GM12878 (cell line): ENCODE results near the gene PPP6R2.

ENCODE experiments used
- CTCF ChIP-seq, 3 experiments: IDR thresholded peaks in 2 of 3; conservative IDR thresholded peaks in 1 of 3; 2 replicates each; pipeline ENCODE4 v1.5.1; 2011; ENCODE audit warnings: low read depth in 3 of 3, low read length in 3 of 3, mild to moderate bottlenecking in 3 of 3, control low read depth in 2 of 3, moderate library complexity in 2 of 3, inconsistent platforms in 1 of 3, mixed read lengths in 1 of 3; ENCODE audit not compliant: control insufficient read depth in 2 of 3, insufficient read depth in 1 of 3; ENCODE audit errors: extremely low read depth in 1 of 3
- EZH2 ChIP-seq: IDR thresholded peaks from 2 replicates; pipeline ENCODE4 v1.6.1; 2012; ENCODE audit warnings: low read depth, mild to moderate bottlenecking, control low read depth, inconsistent platforms, low read length, borderline replicate concordance; ENCODE audit not compliant: control insufficient read depth
- MAX ChIP-seq: IDR thresholded peaks from 2 replicates; pipeline ENCODE4 v1.6.1; 2012; ENCODE audit warnings: low read depth, low read length, improper control_type of control experiment
- MLLT1 ChIP-seq: fragments of 450-650 bp; IDR thresholded peaks from 2 replicates; pipeline ENCODE4 v1.6.1; 2016; ENCODE audit warnings: mild to moderate bottlenecking
- POLR2A ChIP-seq: IDR thresholded peaks from 2 replicates; pipeline ENCODE4 v1.6.1; 2011; ENCODE audit warnings: low read depth, mild to moderate bottlenecking, low read length
- POLR2AphosphoS5 ChIP-seq: IDR thresholded peaks from 2 replicates; pipeline ENCODE4 v1.6.1; 2011; ENCODE audit warnings: mild to moderate bottlenecking, low read length, inconsistent platforms
- POU2F2 ChIP-seq: IDR thresholded peaks from 3 replicates; pipeline ENCODE4 v1.6.1; 2011; ENCODE audit warnings: low read depth, mild to moderate bottlenecking, low read length, borderline replicate concordance
- REST ChIP-seq: IDR thresholded peaks from 2 replicates; pipeline ENCODE4 v1.6.1; 2012; ENCODE audit warnings: mild to moderate bottlenecking, low read depth, low read length

DNA sequence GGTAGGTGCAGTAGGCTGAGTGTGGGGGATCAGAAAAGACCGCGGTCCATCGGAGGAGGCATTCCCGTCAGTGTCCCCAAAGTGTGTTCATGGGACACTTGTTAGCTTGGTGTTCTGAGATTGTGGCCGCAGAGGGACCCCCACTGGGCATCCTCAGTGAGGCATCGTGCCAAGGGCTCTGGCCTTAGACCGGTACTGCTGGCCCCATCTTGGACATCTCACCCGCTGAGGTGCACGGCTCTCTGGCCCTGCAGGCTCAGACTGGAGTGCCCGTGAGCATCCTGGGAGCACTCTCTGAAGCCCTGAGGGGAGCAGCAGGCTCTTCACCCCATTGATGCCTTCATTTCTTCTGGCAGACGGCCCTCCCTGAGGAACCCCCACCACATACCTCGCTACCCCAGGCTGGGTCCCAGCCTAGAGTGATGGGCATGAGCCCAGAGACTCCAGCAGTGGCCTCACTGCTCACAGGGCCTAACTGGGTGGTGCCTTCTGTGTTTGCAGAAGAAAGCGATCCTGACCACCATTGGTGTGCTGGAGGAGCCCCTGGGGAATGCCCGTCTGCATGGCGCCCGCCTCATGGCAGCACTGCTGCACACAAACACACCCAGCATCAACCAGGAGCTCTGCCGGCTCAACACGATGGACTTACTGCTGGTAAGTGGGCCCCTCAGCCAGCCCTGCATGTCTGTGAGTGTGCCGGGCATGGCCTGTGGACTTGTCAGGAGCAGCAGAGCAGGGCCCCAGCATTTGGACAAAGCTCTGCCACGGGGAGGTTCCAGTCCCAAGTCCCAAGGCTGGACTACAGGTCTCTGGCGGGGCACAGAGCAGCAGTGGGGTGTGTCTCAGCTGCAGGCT, 80.1 kb downstream of the PPP6R2 start:
- TF ChIP-seq POLR2A (no peak), MAX (no peak), CTCF (IDR thresholded peaks at IDR 0.05 in 2 of 3, conservative IDR thresholded peaks at IDR 0.05 in 1 of 3; ENCODE audit: control insufficient read depth in 2 of 3, extremely low read depth in 1 of 3, insufficient read depth in 1 of 3, low read depth in 3 of 3, low read length in 3 of 3) (no peak), MLLT1 (no peak), POLR2AphosphoS5 (no peak), EZH2 (no peak), POU2F2 (no peak), REST (no peak)
